ENCODE data around the gene MC3R. TPM values are rescaled to one million over a fixed set of nuclear protein-coding genes. Genes with fewer than 3 reads are reported as not detected.
A peak's percentile ranks its signal among the peaks of the same experiment; 100 is the strongest.

The MC3R gene
- total and polyA plus RNA-seq, 4 donors: 0.17 to 0.24 (median 0.20) TPM; not detected in 1

DNA sequence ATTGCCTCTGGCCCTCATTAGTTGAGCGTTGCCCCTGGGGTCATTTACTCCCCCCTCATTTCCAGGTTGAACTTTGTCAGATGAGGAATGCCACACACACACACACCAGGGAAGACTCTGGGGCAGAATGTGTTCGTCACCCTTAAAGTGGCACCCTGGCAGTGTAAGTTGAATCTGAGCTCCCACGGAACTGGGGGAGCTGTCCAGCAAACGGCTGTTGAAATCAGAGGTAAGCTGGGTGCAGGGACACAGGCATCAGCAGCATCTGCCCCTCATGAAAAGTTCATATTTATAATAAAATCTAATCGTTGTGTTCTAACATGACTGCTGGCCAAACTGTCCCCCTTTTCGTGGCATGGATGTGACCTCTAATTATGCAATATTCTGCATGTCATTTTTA lies 4.3 kb upstream of the MC3R start:
- 49% methylated on average over 4 of the region's 6 CpGs for WGBS (ENCODE audit: insufficient coverage)
- Histone ChIP-seq H3K36me3 (ENCODE audit: control insufficient read depth, insufficient read depth, low read length) (no peaks in the 10 kb centered on the region), H3K27me3 (ENCODE audit: control insufficient read depth, insufficient read depth, low read length) (peaks cover 13% of the 10 kb centered on the region), H3K4me1 (ENCODE audit: control insufficient read depth, insufficient read depth, low read length) (no peaks in the 10 kb centered on the region), H3K4me3 (ENCODE audit: low read depth, low read length) (no peak overlapping the region), H3K9me3 (ENCODE audit: control insufficient read depth, insufficient read depth, low read length) (no peaks in the 10 kb centered on the region), H3K27ac (ENCODE audit: low read depth, low read length) (no peak overlapping the region)
- no peak for DNase-seq (ENCODE audit: low read depth in 4 of 6, low spot score in 6 of 6)

DNA sequence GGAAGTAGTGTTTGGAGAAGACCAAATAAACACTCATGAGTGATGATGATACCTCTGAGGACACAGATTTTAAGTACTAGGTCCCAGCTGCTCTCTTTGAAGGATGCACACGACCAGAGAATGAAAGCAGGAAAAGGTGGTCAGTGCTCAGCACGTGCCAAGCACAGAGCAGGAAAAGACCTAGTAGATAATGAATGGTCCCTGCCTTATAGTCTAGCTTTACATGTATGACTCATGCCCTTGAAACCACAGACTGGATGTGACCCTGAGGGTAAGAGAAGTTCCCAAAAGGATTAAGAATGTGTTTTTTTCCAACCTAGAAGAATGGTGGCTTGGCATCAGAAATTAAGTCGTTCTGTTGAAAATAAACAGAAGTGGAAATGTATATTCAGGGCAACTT lies 2.8 kb upstream of the MC3R start:
- WGBS (ENCODE audit: insufficient coverage): 38% methylated on average over 2 of the region's 3 CpGs
- Histone ChIP-seq H3K27me3 (ENCODE audit: control insufficient read depth, insufficient read depth, low read length) (peaks cover 13% of the 10 kb centered on the region), H3K4me3 (ENCODE audit: low read depth, low read length) (no peak overlapping the region), H3K9me3 (ENCODE audit: control insufficient read depth, insufficient read depth, low read length) (no peaks in the 10 kb centered on the region), H3K27ac (ENCODE audit: low read depth, low read length) (no peak overlapping the region), H3K36me3 (ENCODE audit: control insufficient read depth, insufficient read depth, low read length) (no peaks in the 10 kb centered on the region), H3K4me1 (ENCODE audit: control insufficient read depth, insufficient read depth, low read length) (no peaks in the 10 kb centered on the region)
- peak in 1 of 6 donors; percentile 28 for DNase-seq (ENCODE audit: low read depth in 4 of 6, low spot score in 6 of 6)

DNA sequence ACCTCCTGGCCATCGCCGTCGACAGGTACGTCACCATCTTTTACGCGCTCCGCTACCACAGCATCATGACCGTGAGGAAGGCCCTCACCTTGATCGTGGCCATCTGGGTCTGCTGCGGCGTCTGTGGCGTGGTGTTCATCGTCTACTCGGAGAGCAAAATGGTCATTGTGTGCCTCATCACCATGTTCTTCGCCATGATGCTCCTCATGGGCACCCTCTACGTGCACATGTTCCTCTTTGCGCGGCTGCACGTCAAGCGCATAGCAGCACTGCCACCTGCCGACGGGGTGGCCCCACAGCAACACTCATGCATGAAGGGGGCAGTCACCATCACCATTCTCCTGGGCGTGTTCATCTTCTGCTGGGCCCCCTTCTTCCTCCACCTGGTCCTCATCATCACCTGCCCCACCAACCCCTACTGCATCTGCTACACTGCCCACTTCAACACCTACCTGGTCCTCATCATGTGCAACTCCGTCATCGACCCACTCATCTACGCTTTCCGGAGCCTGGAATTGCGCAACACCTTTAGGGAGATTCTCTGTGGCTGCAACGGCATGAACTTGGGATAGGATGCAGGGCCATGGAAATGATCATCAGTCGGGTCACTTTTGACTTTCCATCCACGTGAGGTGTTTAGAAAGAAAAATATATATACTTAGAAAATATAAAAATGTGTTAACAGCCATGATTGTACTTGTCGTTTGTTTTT lies 868 bp downstream of the MC3R start:
- DNase-seq (ENCODE audit: low read depth in 4 of 6, low spot score in 6 of 6): peak in 1 of 6 donors; percentile 4
- H3K9me3 ChIP-seq (ENCODE audit: control insufficient read depth, insufficient read depth, low read length): no peaks in the 10 kb centered on the region
- no peaks in the 10 kb centered on the region for H3K4me1 ChIP-seq (ENCODE audit: control insufficient read depth, insufficient read depth, low read length)
- H3K27ac ChIP-seq (ENCODE audit: low read depth, low read length): no peak overlapping the region
- 78% methylated on average over 27 of the region's 32 CpGs for WGBS (ENCODE audit: insufficient coverage)
- no peak overlapping the region for H3K4me3 ChIP-seq (ENCODE audit: low read depth, low read length)
- no peaks in the 10 kb centered on the region for H3K36me3 ChIP-seq (ENCODE audit: control insufficient read depth, insufficient read depth, low read length)
- peaks cover 8% of the 10 kb centered on the region for H3K27me3 ChIP-seq (ENCODE audit: control insufficient read depth, insufficient read depth, low read length)

DNA sequence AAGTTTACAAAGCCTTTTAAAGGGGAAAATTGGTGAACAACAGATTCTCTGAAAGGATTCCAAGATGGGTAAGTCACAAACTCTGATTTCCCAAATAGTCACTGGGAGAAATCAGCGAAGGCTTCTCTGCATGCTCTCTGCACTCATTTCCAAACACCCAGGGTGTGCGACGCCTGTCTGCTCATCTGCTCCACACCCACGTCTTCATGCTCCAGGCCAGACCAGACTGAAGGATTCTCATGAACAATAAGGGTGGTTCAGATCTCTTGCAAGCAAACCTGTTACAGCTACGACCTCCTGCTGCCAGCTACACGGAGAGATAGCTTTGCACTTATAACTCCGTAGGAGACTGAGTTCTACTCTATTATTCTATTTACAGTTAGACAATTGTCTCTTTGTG lies 1.4 kb downstream of the MC3R start:
- WGBS (ENCODE audit: insufficient coverage): 41% methylated on average over 4 of the region's 7 CpGs
- no peak overlapping the region for H3K4me3 ChIP-seq (ENCODE audit: low read depth, low read length)
- no peak overlapping the region for H3K27ac ChIP-seq (ENCODE audit: low read depth, low read length)
- H3K36me3 ChIP-seq (ENCODE audit: control insufficient read depth, insufficient read depth, low read length): no peaks in the 10 kb centered on the region
- no peaks in the 10 kb centered on the region for H3K4me1 ChIP-seq (ENCODE audit: control insufficient read depth, insufficient read depth, low read length)
- H3K27me3 ChIP-seq (ENCODE audit: control insufficient read depth, insufficient read depth, low read length): peaks cover 8% of the 10 kb centered on the region
- no peaks in the 10 kb centered on the region for H3K9me3 ChIP-seq (ENCODE audit: control insufficient read depth, insufficient read depth, low read length)
- DNase-seq (ENCODE audit: low read depth in 4 of 6, low spot score in 6 of 6): peak in 1 of 6 donors; percentile 54

DNA sequence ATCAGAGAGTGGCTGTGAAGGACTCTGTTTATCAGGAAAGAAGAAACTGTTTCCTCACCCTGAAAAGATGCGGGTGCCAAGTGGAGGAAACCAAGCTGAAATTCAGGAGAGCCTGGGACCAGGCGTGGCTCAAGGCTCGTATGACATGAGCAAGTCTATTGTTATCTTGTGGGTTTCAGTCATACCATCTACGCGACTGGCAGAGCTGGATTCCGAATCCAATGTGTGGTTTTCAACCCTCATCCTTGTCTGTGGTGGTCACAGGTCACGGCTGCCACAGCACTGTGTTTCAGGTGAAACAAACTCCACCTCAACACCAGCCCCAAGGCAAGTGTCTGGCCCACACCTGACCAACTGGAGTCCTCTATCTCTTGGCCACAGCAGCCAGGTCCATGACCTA lies 9.1 kb downstream of the MC3R start:
- WGBS (ENCODE audit: insufficient coverage): 85% methylated on average over 7 of the region's 7 CpGs
- DNase-seq (ENCODE audit: low read depth in 4 of 6, low spot score in 6 of 6): no peak
- Histone ChIP-seq H3K27me3 (ENCODE audit: control insufficient read depth, insufficient read depth, low read length) (no peaks in the 10 kb centered on the region), H3K27ac (ENCODE audit: low read depth, low read length) (no peak overlapping the region), H3K9me3 (ENCODE audit: control insufficient read depth, insufficient read depth, low read length) (no peaks in the 10 kb centered on the region), H3K36me3 (ENCODE audit: control insufficient read depth, insufficient read depth, low read length) (no peaks in the 10 kb centered on the region), H3K4me3 (ENCODE audit: low read depth, low read length) (no peak overlapping the region), H3K4me1 (ENCODE audit: control insufficient read depth, insufficient read depth, low read length) (no peaks in the 10 kb centered on the region)

DNA sequence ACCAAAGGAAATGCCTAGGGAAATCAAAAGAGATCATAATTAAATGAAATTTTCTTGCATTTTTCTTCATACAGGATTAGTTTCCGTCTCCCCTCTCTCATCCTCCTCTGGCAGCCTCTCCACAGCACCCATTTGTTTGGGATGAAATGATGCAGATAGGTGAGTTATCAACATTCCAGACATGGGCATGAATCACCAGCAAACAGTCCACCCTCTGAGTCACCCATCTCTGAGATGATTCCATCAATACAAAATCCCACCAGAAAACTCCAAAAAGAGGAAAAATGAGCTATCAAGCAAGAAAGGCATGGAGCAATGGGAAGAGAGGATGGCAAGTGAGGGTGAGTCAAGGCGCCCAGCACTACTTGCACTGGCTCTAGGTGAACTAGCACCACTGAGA lies 11.4 kb downstream of the MC3R start:
- no peak overlapping the region for H3K4me3 ChIP-seq (ENCODE audit: low read depth, low read length)
- no peaks in the 10 kb centered on the region for H3K4me1 ChIP-seq (ENCODE audit: control insufficient read depth, insufficient read depth, low read length)
- H3K9me3 ChIP-seq (ENCODE audit: control insufficient read depth, insufficient read depth, low read length): no peaks in the 10 kb centered on the region
- H3K27ac ChIP-seq (ENCODE audit: low read depth, low read length): no peak overlapping the region
- H3K27me3 ChIP-seq (ENCODE audit: control insufficient read depth, insufficient read depth, low read length): no peaks in the 10 kb centered on the region
- WGBS (ENCODE audit: insufficient coverage): 100% methylated on average over 1 of the region's 2 CpGs
- no peaks in the 10 kb centered on the region for H3K36me3 ChIP-seq (ENCODE audit: control insufficient read depth, insufficient read depth, low read length)
- DNase-seq (ENCODE audit: low read depth in 4 of 6, low spot score in 6 of 6): no peak

DNA sequence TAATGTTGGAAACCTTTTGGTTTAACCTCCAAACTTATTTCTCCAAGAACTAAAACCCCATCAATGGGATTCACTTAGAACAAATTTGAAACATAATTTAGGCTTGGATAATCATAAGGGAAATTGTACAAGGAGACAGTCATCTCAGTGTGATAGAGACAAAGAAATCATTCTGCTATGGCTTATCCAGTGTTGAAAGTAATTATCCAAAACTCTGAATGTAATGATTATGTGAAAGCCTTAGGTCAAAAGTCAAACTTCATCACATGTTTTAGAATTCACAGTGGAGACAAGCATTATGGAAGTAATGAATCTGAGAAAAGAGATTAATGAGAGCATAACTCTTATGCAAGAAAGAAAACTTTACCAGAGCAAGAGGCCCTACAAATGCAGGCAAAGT lies 20.0 kb downstream of the MC3R start:
- no peaks in the 10 kb centered on the region for H3K27me3 ChIP-seq (ENCODE audit: control insufficient read depth, insufficient read depth, low read length)
- no peak overlapping the region for H3K4me3 ChIP-seq (ENCODE audit: low read depth, low read length)
- H3K36me3 ChIP-seq (ENCODE audit: control insufficient read depth, insufficient read depth, low read length): no peaks in the 10 kb centered on the region
- H3K27ac ChIP-seq (ENCODE audit: low read depth, low read length): no peak overlapping the region
- H3K4me1 ChIP-seq (ENCODE audit: control insufficient read depth, insufficient read depth, low read length): no peaks in the 10 kb centered on the region
- no peaks in the 10 kb centered on the region for H3K9me3 ChIP-seq (ENCODE audit: control insufficient read depth, insufficient read depth, low read length)
- DNase-seq (ENCODE audit: low read depth in 4 of 6, low spot score in 6 of 6): no peak

DNA sequence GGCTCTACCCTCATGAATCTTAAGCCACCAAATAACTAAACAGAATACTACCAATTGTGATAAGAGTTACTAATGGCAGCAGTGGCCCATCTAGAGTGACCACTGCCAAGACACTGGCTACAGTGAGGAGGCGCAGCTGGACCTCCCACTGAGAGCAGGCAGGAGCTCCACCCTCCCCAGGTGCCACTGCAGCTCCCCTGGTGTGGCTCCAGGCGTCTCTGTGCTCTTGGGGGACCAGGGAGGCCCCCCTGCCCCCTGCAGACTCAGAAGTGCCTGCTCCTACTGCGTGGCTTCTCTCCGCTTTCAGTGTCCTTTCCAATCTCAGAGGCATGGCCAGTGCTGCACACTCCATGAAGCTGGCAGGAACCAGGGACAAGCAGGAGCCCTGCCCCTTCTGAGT lies 23.4 kb downstream of the MC3R start:
- H3K27me3 ChIP-seq (ENCODE audit: control insufficient read depth, insufficient read depth, low read length): no peaks in the 10 kb centered on the region
- no peak for DNase-seq (ENCODE audit: low read depth in 4 of 6, low spot score in 6 of 6)
- H3K4me1 ChIP-seq (ENCODE audit: control insufficient read depth, insufficient read depth, low read length): no peaks in the 10 kb centered on the region
- H3K9me3 ChIP-seq (ENCODE audit: control insufficient read depth, insufficient read depth, low read length): peaks cover 5% of the 10 kb centered on the region
- H3K36me3 ChIP-seq (ENCODE audit: control insufficient read depth, insufficient read depth, low read length): no peaks in the 10 kb centered on the region
- 66% methylated on average over 4 of the region's 4 CpGs for WGBS (ENCODE audit: insufficient coverage)
- no peak overlapping the region for H3K4me3 ChIP-seq (ENCODE audit: low read depth, low read length)
- H3K27ac ChIP-seq (ENCODE audit: low read depth, low read length): no peak overlapping the region

DNA sequence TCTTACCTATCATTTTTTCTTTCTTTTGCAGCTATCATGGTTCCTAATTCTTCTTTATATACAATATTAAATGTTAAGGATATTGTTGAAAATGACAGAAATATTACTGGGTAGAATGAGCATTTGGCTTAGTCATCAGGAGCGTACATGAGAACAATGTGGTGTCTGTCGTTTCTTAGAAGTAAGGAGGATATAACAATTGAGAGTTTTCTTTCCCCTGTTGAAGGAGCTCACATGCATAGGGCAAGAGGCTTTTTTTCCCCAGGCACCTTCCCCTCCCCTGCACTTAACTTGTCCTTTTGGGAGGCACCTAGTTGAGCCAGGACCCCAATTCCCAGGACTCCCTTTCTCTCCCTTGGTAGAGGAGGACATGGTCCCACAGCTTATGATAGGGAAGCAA lies 25.0 kb downstream of the MC3R start:
- Histone ChIP-seq H3K9me3 (ENCODE audit: control insufficient read depth, insufficient read depth, low read length) (peaks cover 6% of the 10 kb centered on the region), H3K27ac (ENCODE audit: low read depth, low read length) (no peak overlapping the region), H3K27me3 (ENCODE audit: control insufficient read depth, insufficient read depth, low read length) (no peaks in the 10 kb centered on the region), H3K4me1 (ENCODE audit: control insufficient read depth, insufficient read depth, low read length) (no peaks in the 10 kb centered on the region), H3K36me3 (ENCODE audit: control insufficient read depth, insufficient read depth, low read length) (no peaks in the 10 kb centered on the region), H3K4me3 (ENCODE audit: low read depth, low read length) (no peak overlapping the region)
- WGBS (ENCODE audit: insufficient coverage): no CpG with 5 or more reads among the region's 2 CpGs
- no peak for DNase-seq (ENCODE audit: low read depth in 4 of 6, low spot score in 6 of 6)

DNA sequence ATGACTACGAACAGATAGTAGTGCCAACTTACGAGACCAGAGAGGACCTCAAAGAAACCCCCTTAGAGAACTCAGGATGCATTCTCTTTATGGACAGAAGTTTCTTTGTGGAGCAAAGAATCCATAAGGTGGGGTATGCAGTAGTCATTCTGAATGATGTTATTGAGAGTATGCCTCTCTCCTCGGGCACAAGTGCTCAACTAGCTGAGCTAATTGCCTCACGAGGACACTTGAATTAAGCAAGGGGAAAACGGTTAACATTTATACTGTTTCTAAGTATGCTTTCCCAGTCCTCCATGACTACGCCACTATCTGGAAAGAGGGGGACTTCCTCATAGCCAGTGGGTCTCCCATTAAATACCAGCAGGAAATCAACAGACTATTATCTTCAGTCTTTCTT lies 25.6 kb downstream of the MC3R start:
- Histone ChIP-seq H3K27ac (ENCODE audit: low read depth, low read length) (no peak overlapping the region), H3K36me3 (ENCODE audit: control insufficient read depth, insufficient read depth, low read length) (no peaks in the 10 kb centered on the region), H3K9me3 (ENCODE audit: control insufficient read depth, insufficient read depth, low read length) (peaks cover 6% of the 10 kb centered on the region), H3K27me3 (ENCODE audit: control insufficient read depth, insufficient read depth, low read length) (no peaks in the 10 kb centered on the region), H3K4me3 (ENCODE audit: low read depth, low read length) (no peak overlapping the region), H3K4me1 (ENCODE audit: control insufficient read depth, insufficient read depth, low read length) (no peaks in the 10 kb centered on the region)
- DNase-seq (ENCODE audit: low read depth in 4 of 6, low spot score in 6 of 6): no peak
- WGBS (ENCODE audit: insufficient coverage): 80% methylated on average over 1 of the region's 6 CpGs
